Measurements from ENCODE around the gene TRIM39. TPM values are rescaled to one million over a fixed set of nuclear protein-coding genes. Genes with fewer than 3 reads are reported as not detected.
"Not testable (repeated sequence)": the region's sequence is repeated elsewhere in the genome, so short reads cannot be mapped to it uniquely, and the experiment has no call there.

TRIM39 gene
- total RNA-seq, 1 experiment from 2014 or later = 5.9 TPM

DNA sequence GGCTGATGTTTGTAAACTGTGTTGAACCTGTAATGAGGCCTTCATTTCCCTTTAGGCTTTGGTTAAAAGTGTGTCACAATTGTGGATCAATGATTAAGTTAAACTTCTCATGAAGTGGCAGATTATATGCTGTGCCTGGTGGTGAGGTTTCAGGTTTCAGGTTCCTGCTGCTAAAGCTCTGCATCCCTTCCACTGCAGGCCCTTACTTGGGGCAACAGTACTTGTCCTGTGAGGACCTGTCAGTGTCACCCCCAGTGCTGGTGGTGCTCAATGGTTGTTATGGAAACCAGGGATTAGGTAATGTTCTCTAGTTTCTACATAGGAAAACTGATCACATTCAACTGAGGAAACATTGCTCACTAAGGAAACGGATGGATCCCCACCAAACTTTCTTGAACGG, 36.7 kb downstream of the TRIM39 start:
- no peak overlapping the region for H3K4me3 ChIP-seq
- no peak for DNase-seq
- H3K9me3 ChIP-seq (replicated peaks) = no peaks in the 10 kb centered on the region
- peaks cover 7% of the 10 kb centered on the region; the same call in 1 of the 2 replicates for H3K27me3 ChIP-seq
- H3K4me1 ChIP-seq = no peaks in the 10 kb centered on the region
- no peaks in the 10 kb centered on the region for H3K36me3 ChIP-seq
- no peak overlapping the region for H3K27ac ChIP-seq

- Histone ChIP-seq H3K27ac (no peak overlapping the region), H3K27me3 (0 out of 2 replicates have a peak, but pooled peaks cover 3% of the 10 kb centered on the region), H3K4me1 (no peaks in the 10 kb centered on the region), H3K9me3 (replicated peaks) (no peaks in the 10 kb centered on the region), H3K36me3 (no peaks in the 10 kb centered on the region), H3K4me3 (no peak overlapping the region)
- no peak for DNase-seq
Measured at GRCh38 chr6:30364591-30364990, 37.9 kb downstream of the TRIM39 start.

DNA sequence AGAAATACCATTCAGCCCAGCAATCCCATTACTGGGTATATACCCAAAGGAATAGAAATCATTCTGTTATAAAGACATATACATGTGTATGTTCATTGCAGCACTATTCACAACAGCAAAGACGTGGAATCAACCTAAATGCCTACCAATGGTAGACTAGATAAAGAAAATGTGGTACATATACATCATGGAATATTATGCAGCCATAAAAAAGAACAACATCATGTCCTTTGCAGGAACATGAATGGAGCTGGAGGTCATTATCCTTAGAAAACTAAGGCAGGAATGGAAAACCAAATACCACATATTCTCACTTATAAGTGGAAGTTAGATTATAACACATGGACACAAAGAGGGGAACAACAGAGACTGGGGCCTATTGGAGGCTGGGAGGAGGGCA, 42.6 kb downstream of the TRIM39 start:
- H3K27me3 ChIP-seq; H3K9me3 ChIP-seq (replicated peaks); H3K4me3 ChIP-seq; H3K4me1 ChIP-seq; H3K27ac ChIP-seq; H3K36me3 ChIP-seq; DNase-seq: not testable (repeated sequence)

DNA sequence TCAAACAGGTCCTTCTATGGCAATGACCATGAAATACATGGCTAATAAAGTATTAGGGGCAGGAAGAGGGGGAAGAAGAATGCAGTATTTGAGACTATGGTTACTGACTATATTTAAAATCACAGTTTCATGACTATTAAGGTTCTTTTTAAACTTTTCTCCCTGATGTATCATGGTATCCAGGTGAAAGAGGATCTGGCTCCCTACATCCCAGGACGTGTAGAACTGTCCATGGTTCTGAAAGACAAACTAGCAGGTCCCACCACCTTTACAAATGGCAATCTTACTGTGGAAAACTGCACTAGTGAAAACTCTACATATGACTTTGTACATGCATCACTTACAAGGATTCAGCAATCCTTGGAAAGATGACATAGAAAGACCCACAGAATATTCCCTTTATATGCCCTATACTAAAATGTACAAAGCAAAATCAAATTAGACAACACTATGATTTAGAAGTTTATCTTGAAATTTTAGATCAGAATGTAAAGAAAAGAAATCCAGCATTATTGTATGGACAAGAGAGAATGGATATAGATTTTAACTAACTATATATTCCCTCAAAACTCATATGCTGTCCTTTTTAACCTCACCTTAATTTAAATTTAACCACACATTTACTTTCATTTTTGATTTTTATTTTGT, 51.7 kb downstream of the TRIM39 start:
- no peaks in the 10 kb centered on the region for H3K4me1 ChIP-seq
- H3K36me3 ChIP-seq = no peaks in the 10 kb centered on the region
- H3K9me3 ChIP-seq (replicated peaks) = no peaks in the 10 kb centered on the region
- H3K4me3 ChIP-seq = no peak overlapping the region
- peak; percentile 8 to 69 for DNase-seq
- H3K27ac ChIP-seq = no peak overlapping the region
- H3K27me3 ChIP-seq = no peaks in the 10 kb centered on the region

DNA sequence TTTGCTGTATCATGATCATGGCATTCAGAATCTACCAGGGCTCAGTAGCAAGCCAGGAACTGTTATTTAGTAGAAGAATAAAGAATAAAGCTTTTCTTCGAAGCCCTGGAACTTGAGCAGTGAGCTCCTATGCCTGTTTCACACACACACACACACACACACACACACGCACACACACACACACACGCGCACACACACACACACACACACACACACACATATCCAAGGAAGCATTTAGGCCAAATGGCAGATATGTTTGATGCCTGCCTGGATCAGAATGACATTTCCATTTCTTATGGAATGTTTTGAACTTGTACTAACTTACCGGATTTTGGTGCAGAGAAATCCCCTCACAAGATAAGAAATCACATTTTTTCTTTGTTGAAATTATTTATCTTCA, 53.7 kb downstream of the TRIM39 start:
- Histone ChIP-seq H3K4me3 (no peak overlapping the region), H3K36me3 (no peaks in the 10 kb centered on the region), H3K27me3 (no peaks in the 10 kb centered on the region), H3K9me3 (replicated peaks) (no peaks in the 10 kb centered on the region), H3K27ac (no peak overlapping the region), H3K4me1 (no peaks in the 10 kb centered on the region)
- DNase-seq = no peak

DNA sequence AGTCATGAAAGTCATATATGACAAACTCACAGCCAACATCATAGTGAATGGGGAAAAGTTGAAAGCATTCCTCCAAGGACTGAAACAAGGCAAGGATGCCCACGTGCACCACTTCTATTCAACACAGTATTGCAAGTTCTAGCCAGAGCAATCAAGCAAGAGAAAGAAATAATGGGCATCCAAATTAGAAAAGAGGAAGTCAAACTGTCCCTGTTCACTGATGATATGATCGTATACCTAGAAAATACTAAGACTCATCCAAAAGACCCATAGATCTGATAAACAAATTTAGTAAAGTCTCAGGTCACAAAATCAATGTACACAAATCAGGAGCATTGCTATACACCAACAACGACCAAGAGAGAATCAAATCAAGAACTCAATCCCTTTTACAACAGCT, 59.4 kb downstream of the TRIM39 start:
- no peak for DNase-seq
- Histone ChIP-seq H3K4me3 (no peak overlapping the region), H3K36me3 (no peaks in the 10 kb centered on the region), H3K9me3 (replicated peaks) (no peaks in the 10 kb centered on the region), H3K27ac (no peak overlapping the region), H3K4me1 (no peaks in the 10 kb centered on the region), H3K27me3 (no peaks in the 10 kb centered on the region)

GRCh38 chr6:30391240-30391639, 64.5 kb downstream of the TRIM39 start:
- no peak overlapping the region for H3K27ac ChIP-seq
- no peaks in the 10 kb centered on the region for H3K36me3 ChIP-seq
- H3K27me3 ChIP-seq = no peaks in the 10 kb centered on the region
- no peak overlapping the region for H3K4me3 ChIP-seq
- DNase-seq = no peak
- H3K4me1 ChIP-seq = no peaks in the 10 kb centered on the region
- H3K9me3 ChIP-seq (replicated peaks) = no peaks in the 10 kb centered on the region

Other genes with a start within 250 kb of the TRIM39 start
- 0.10 TPM in 1 of 2 replicates, not detected in the other for gene TRIM31, start 213.8 kb upstream of the TRIM39 start, total RNA-seq (2014; rRNA removed; shearing (Covaris generic))
- not detected in 2 replicates for gene TRIM40, start 190.8 kb upstream of the TRIM39 start, total RNA-seq (2014; rRNA removed; shearing (Covaris generic))
- not detected in 2 replicates for gene TRIM10, start 165.7 kb upstream of the TRIM39 start, total RNA-seq (2014; rRNA removed; shearing (Covaris generic))
- 0.08 and 0.28 TPM in 2 replicates for gene TRIM15, start 163.4 kb upstream of the TRIM39 start, total RNA-seq (2014; rRNA removed; shearing (Covaris generic))
- gene TRIM26, start 113.5 kb upstream of the TRIM39 start, total RNA-seq (2014; rRNA removed; shearing (Covaris generic)) = 30.5 and 36.3 TPM in 2 replicates
- gene RPP21, start 18.2 kb downstream of the TRIM39 start, total RNA-seq (2014; rRNA removed; shearing (Covaris generic)) = 38.0 and 52.4 TPM in 2 replicates
- gene HLA-E, start 162.6 kb downstream of the TRIM39 start, total RNA-seq (2014; rRNA removed; shearing (Covaris generic)) = 24.6 and 26.0 TPM in 2 replicates
- gene GNL1, start 229.6 kb downstream of the TRIM39 start, total RNA-seq (2014; rRNA removed; shearing (Covaris generic)) = 35.7 and 42.4 TPM in 2 replicates
- 30.1 and 30.8 TPM in 2 replicates for gene PRR3, start 230.4 kb downstream of the TRIM39 start, total RNA-seq (2014; rRNA removed; shearing (Covaris generic))
- gene ABCF1, start 244.5 kb downstream of the TRIM39 start, total RNA-seq (2014; rRNA removed; shearing (Covaris generic)) = 68.0 and 74.7 TPM in 2 replicates